ENCODE results near the gene DRAM1. TPM values are rescaled to one million over a fixed set of nuclear protein-coding genes. Genes with fewer than 3 reads are reported as not detected.

Gene DRAM1
- total and polyA plus RNA-seq, 9 of the 15 experiments (the other 6 are each of a cell fraction or from before 2014, with no cell fraction given) = 1.4 to 4.3 (median 2.7) TPM

Small RNAs within 50 kb of the gene (small RNA-seq; reads per million reads assigned to genes)
- not detected for gene RNA5SP369
- not detected for gene RNU6-1183P

Other genes starting within 250 kb of the DRAM1 start
- 170 and 210 TPM in 2 replicates for gene CHPT1, start 179.9 kb upstream of the DRAM1 start, total RNA-seq (2014; rRNA removed)
- 112 and 123 TPM in 2 replicates for gene CHPT1, start 179.9 kb upstream of the DRAM1 start, total RNA-seq (2014; rRNA removed; fragmentation: Illumina TruSeq; extraction: Trizol)
- 75.4 and 75.5 TPM in 2 replicates for gene CHPT1, start 179.9 kb upstream of the DRAM1 start, total RNA-seq (2015; rRNA removed; fragmentation: Illumina TruSeq; extraction: Trizol)
- 95.0 and 103 TPM in 2 replicates for gene CHPT1, start 179.9 kb upstream of the DRAM1 start, total RNA-seq (2021)
- gene CHPT1, start 179.9 kb upstream of the DRAM1 start, polyA plus RNA-seq (2011; rRNA removed) = 66.5 and 91.9 TPM in 2 replicates
- gene CHPT1, start 179.9 kb upstream of the DRAM1 start, polyA plus RNA-seq (2014; fragmentation: Illumina TruSeq; extraction: Trizol) = 62.8 and 69.4 TPM in 2 replicates
- 10 to 100 TPM; 15.3 to 24.3 TPM for gene CHPT1, start 179.9 kb upstream of the DRAM1 start, polyA plus RNA-seq (2014; fragmentation: Nextera tagmentation; extraction: Ambion mirVana)
- 92.5 and 111 TPM in 2 replicates for gene CHPT1, start 179.9 kb upstream of the DRAM1 start, polyA plus RNA-seq (2014; rRNA removed)
- 0.37 TPM in 1 of 2 replicates, not detected in the other for gene SYCP3, start 138.1 kb upstream of the DRAM1 start, total RNA-seq (2014; rRNA removed)
- 0.15 TPM in 1 of 2 replicates, not detected in the other for gene SYCP3, start 138.1 kb upstream of the DRAM1 start, total RNA-seq (2014; rRNA removed; fragmentation: Illumina TruSeq; extraction: Trizol)
- 0.22 TPM in 1 of 2 replicates, not detected in the other for gene SYCP3, start 138.1 kb upstream of the DRAM1 start, total RNA-seq (2015; rRNA removed; fragmentation: Illumina TruSeq; extraction: Trizol)
- not detected in 2 replicates for gene SYCP3, start 138.1 kb upstream of the DRAM1 start, total RNA-seq (2021)
- 0.11 and 0.16 TPM in 2 replicates for gene SYCP3, start 138.1 kb upstream of the DRAM1 start, polyA plus RNA-seq (2011; rRNA removed)
- gene SYCP3, start 138.1 kb upstream of the DRAM1 start, polyA plus RNA-seq (2014; fragmentation: Illumina TruSeq; extraction: Trizol) = not detected in 2 replicates
- gene SYCP3, start 138.1 kb upstream of the DRAM1 start, polyA plus RNA-seq (2014; fragmentation: Nextera tagmentation; extraction: Ambion mirVana) = under 1 TPM; 0.25 TPM
- not detected in 2 replicates for gene SYCP3, start 138.1 kb upstream of the DRAM1 start, polyA plus RNA-seq (2014; rRNA removed)
- gene GNPTAB, start 46.6 kb upstream of the DRAM1 start, total RNA-seq (2014; rRNA removed) = 11.6 and 13.0 TPM in 2 replicates
- gene GNPTAB, start 46.6 kb upstream of the DRAM1 start, total RNA-seq (2014; rRNA removed; fragmentation: Illumina TruSeq; extraction: Trizol) = 19.8 and 21.7 TPM in 2 replicates
- gene GNPTAB, start 46.6 kb upstream of the DRAM1 start, total RNA-seq (2015; rRNA removed; fragmentation: Illumina TruSeq; extraction: Trizol) = 23.2 and 23.3 TPM in 2 replicates
- 19.3 and 20.4 TPM in 2 replicates for gene GNPTAB, start 46.6 kb upstream of the DRAM1 start, total RNA-seq (2021)
- 16.3 and 23.2 TPM in 2 replicates for gene GNPTAB, start 46.6 kb upstream of the DRAM1 start, polyA plus RNA-seq (2011; rRNA removed)
- gene GNPTAB, start 46.6 kb upstream of the DRAM1 start, polyA plus RNA-seq (2014; fragmentation: Illumina TruSeq; extraction: Trizol) = 15.3 and 19.3 TPM in 2 replicates
- 1 to 10 TPM; 5.9 to 6.5 TPM for gene GNPTAB, start 46.6 kb upstream of the DRAM1 start, polyA plus RNA-seq (2014; fragmentation: Nextera tagmentation; extraction: Ambion mirVana)
- gene GNPTAB, start 46.6 kb upstream of the DRAM1 start, polyA plus RNA-seq (2014; rRNA removed) = 11.6 and 12.8 TPM in 2 replicates
- gene WASHC3, start 184.4 kb downstream of the DRAM1 start, total RNA-seq (2014; rRNA removed) = 19.7 and 22.9 TPM in 2 replicates
- gene WASHC3, start 184.4 kb downstream of the DRAM1 start, total RNA-seq (2014; rRNA removed; fragmentation: Illumina TruSeq; extraction: Trizol) = 27.5 and 33.4 TPM in 2 replicates
- gene WASHC3, start 184.4 kb downstream of the DRAM1 start, total RNA-seq (2015; rRNA removed; fragmentation: Illumina TruSeq; extraction: Trizol) = 32.1 and 35.1 TPM in 2 replicates
- gene WASHC3, start 184.4 kb downstream of the DRAM1 start, total RNA-seq (2021) = 14.1 and 14.3 TPM in 2 replicates
- gene WASHC3, start 184.4 kb downstream of the DRAM1 start, polyA plus RNA-seq (2011; rRNA removed) = 43.5 and 52.9 TPM in 2 replicates
- gene WASHC3, start 184.4 kb downstream of the DRAM1 start, polyA plus RNA-seq (2014; fragmentation: Illumina TruSeq; extraction: Trizol) = 49.3 and 54.4 TPM in 2 replicates
- gene WASHC3, start 184.4 kb downstream of the DRAM1 start, polyA plus RNA-seq (2014; fragmentation: Nextera tagmentation; extraction: Ambion mirVana) = 10 to 100 TPM; 67.9 to 74.9 TPM
- gene WASHC3, start 184.4 kb downstream of the DRAM1 start, polyA plus RNA-seq (2014; rRNA removed) = 28.3 and 33.8 TPM in 2 replicates
- gene NUP37, start 242.5 kb downstream of the DRAM1 start, total RNA-seq (2014; rRNA removed) = 68.2 and 72.2 TPM in 2 replicates
- gene NUP37, start 242.5 kb downstream of the DRAM1 start, total RNA-seq (2014; rRNA removed; fragmentation: Illumina TruSeq; extraction: Trizol) = 183 and 199 TPM in 2 replicates
- gene NUP37, start 242.5 kb downstream of the DRAM1 start, total RNA-seq (2015; rRNA removed; fragmentation: Illumina TruSeq; extraction: Trizol) = 135 and 144 TPM in 2 replicates
- gene NUP37, start 242.5 kb downstream of the DRAM1 start, total RNA-seq (2021) = 108 and 111 TPM in 2 replicates
- gene NUP37, start 242.5 kb downstream of the DRAM1 start, polyA plus RNA-seq (2011; rRNA removed) = 184 and 231 TPM in 2 replicates
- 155 and 170 TPM in 2 replicates for gene NUP37, start 242.5 kb downstream of the DRAM1 start, polyA plus RNA-seq (2014; fragmentation: Illumina TruSeq; extraction: Trizol)
- 100 to 1,000 TPM; 355 to 429 TPM for gene NUP37, start 242.5 kb downstream of the DRAM1 start, polyA plus RNA-seq (2014; fragmentation: Nextera tagmentation; extraction: Ambion mirVana)
- 124 and 138 TPM in 2 replicates for gene NUP37, start 242.5 kb downstream of the DRAM1 start, polyA plus RNA-seq (2014; rRNA removed)
- gene PARPBP, start 242.6 kb downstream of the DRAM1 start, total RNA-seq (2014; rRNA removed) = 22.5 and 26.1 TPM in 2 replicates
- gene PARPBP, start 242.6 kb downstream of the DRAM1 start, total RNA-seq (2014; rRNA removed; fragmentation: Illumina TruSeq; extraction: Trizol) = 62.5 and 66.7 TPM in 2 replicates
- 48.6 and 50.2 TPM in 2 replicates for gene PARPBP, start 242.6 kb downstream of the DRAM1 start, total RNA-seq (2015; rRNA removed; fragmentation: Illumina TruSeq; extraction: Trizol)
- gene PARPBP, start 242.6 kb downstream of the DRAM1 start, total RNA-seq (2021) = 30.1 and 30.4 TPM in 2 replicates
- 32.3 and 49.0 TPM in 2 replicates for gene PARPBP, start 242.6 kb downstream of the DRAM1 start, polyA plus RNA-seq (2011; rRNA removed)
- 36.0 and 43.4 TPM in 2 replicates for gene PARPBP, start 242.6 kb downstream of the DRAM1 start, polyA plus RNA-seq (2014; fragmentation: Illumina TruSeq; extraction: Trizol)
- gene PARPBP, start 242.6 kb downstream of the DRAM1 start, polyA plus RNA-seq (2014; fragmentation: Nextera tagmentation; extraction: Ambion mirVana) = 10 to 100 TPM; 56.2 to 59.1 TPM
- 29.6 and 30.4 TPM in 2 replicates for gene PARPBP, start 242.6 kb downstream of the DRAM1 start, polyA plus RNA-seq (2014; rRNA removed)

All from K562 (cell line).